Rectal smooth muscle tissue (tissue), 1 donor: ENCODE measurements around the gene ZDHHC16.

ENCODE experiments used
- H3K27ac ChIP-seq: one replicate; pipeline ENCODE4 v1.7.0; 2013; ENCODE audit warnings: low read depth, low read length, inconsistent platforms
- H3K27me3 ChIP-seq: one replicate; pipeline ENCODE4 v1.7.0; 2013; ENCODE audit warnings: low read length; ENCODE audit not compliant: control insufficient read depth, insufficient read depth
- H3K36me3 ChIP-seq: one replicate; pipeline ENCODE4 v1.7.0; 2013; ENCODE audit warnings: low read length; ENCODE audit not compliant: control insufficient read depth, insufficient read depth
- H3K4me1 ChIP-seq: one replicate; pipeline ENCODE4 v1.7.0; 2013; ENCODE audit warnings: low read length; ENCODE audit not compliant: control insufficient read depth, insufficient read depth
- H3K4me3 ChIP-seq: one replicate; pipeline ENCODE4 v1.7.0; 2013; ENCODE audit warnings: low read length
- H3K9ac ChIP-seq: one replicate; pipeline ENCODE4 v1.7.0; 2013; ENCODE audit warnings: low read length

Gene ZDHHC16

DNA sequence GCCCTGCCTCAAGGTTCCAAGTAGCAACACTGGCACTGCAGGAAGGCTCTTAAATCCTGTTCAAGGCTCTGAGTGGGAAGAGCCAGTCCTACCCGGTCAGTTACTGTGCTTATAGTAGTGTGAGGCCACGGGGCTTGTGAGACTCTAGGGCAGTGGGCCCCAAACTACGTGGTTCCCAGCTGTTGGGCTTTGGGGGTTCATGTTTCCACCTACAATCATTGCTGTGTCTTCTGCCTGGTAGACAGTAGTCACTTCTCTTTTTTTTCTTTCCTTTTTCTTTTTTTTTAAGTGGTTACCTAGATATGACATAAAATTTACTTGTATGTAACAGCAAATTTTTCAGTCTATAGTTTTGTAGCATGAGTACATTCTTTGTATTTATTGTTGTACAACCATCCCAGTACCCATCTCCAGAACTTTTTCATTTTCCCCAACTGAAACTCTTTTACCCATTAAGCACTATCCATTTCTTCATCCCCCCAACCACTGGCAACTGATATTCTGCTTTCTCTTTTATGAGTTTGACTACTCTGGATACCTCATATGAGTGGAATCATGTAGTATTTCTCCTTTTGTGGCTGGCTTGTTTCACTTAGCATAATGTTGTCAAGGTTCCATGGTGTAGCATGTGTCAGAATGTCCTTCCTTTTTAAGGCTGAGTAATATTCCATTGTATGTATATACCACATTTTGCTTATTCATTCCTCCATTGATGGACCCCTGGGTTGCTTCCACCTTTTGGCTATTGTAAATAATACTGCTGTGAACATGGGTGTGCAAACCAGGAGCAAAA lies 60.4 kb downstream of the ZDHHC16 start:
- Histone ChIP-seq H3K27me3 (no peaks in the 10 kb centered on the region), H3K4me1 (no peaks in the 10 kb centered on the region), H3K4me3 (no peak overlapping the region), H3K27ac (no peak overlapping the region), H3K36me3 (no peaks in the 10 kb centered on the region), H3K9ac (no peak overlapping the region)
